ENCODE data around the gene CACNA2D2. TPM values are rescaled to one million over a fixed set of nuclear protein-coding genes. Genes with fewer than 3 reads are reported as not detected.

CACNA2D2 gene
- total and polyA plus RNA-seq, 5 donors from 2014 or later: 0.24 to 1.2 (median 0.29) TPM

GRCh38 chr3:50410185-50410584, 93.2 kb downstream of the CACNA2D2 start:
- Histone ChIP-seq H3K27me3 (ENCODE audit: control insufficient read depth, insufficient read depth, low read length) (no peaks in the 10 kb centered on the region), H3K4me1 (ENCODE audit: control insufficient read depth, insufficient read depth, low read length, poor library complexity, severe bottlenecking) (no peaks in the 10 kb centered on the region), H3K36me3 (ENCODE audit: control insufficient read depth, insufficient read depth, low read length) (no peaks in the 10 kb centered on the region), H3K27ac (ENCODE audit: insufficient read depth, low read length, poor library complexity, severe bottlenecking) (no peak overlapping the region), H3K4me3 (ENCODE audit: low read depth, low read length) (no peak overlapping the region), H3K9me3 (ENCODE audit: control insufficient read depth in 2 of 2, low read length in 2 of 2) (no peaks in the 10 kb centered on the region)
- no peak for DNase-seq
- Mint-ChIP-seq H3K36me3 (no peaks in the 10 kb centered on the region), H3K9me3 (no peaks in the 10 kb centered on the region), H3K4me3 (no peak overlapping the region), H3K27me3 (no peaks in the 10 kb centered on the region), H3K4me1 (peaks cover 0 to 2% (median 0%) of the 10 kb centered on the region in 4 donors), H3K27ac (no peak overlapping the region)
- ATAC-seq (ENCODE audit: low read depth in 2 of 2): no peak

- no peaks in the 10 kb centered on the region for H3K9me3 ChIP-seq (ENCODE audit: control insufficient read depth in 2 of 2, low read length in 2 of 2)
- no peak overlapping the region for H3K4me3 ChIP-seq (ENCODE audit: low read depth, low read length)
- H3K4me1 Mint-ChIP-seq: peaks cover 0 to 2% (median 0%) of the 10 kb centered on the region in 4 donors
- no peak overlapping the region for H3K27ac Mint-ChIP-seq
- no peak overlapping the region for H3K27ac ChIP-seq (ENCODE audit: insufficient read depth, low read length, poor library complexity, severe bottlenecking)
- no peaks in the 10 kb centered on the region for H3K9me3 Mint-ChIP-seq
- peaks cover 5% of the 10 kb centered on the region for H3K27me3 Mint-ChIP-seq
- no peak for ATAC-seq (ENCODE audit: low read depth in 2 of 2)
- no peaks in the 10 kb centered on the region for H3K4me1 ChIP-seq (ENCODE audit: control insufficient read depth, insufficient read depth, low read length, poor library complexity, severe bottlenecking)
- no peaks in the 10 kb centered on the region for H3K27me3 ChIP-seq (ENCODE audit: control insufficient read depth, insufficient read depth, low read length)
- DNase-seq: no peak
- H3K4me3 Mint-ChIP-seq: no peak overlapping the region
- no peaks in the 10 kb centered on the region for H3K36me3 Mint-ChIP-seq
- H3K36me3 ChIP-seq (ENCODE audit: control insufficient read depth, insufficient read depth, low read length): no peaks in the 10 kb centered on the region
Measured at GRCh38 chr3:50408443-50408944, 94.9 kb downstream of the CACNA2D2 start.

- no peak overlapping the region for H3K27ac Mint-ChIP-seq
- Histone ChIP-seq H3K27ac (ENCODE audit: insufficient read depth, low read length, poor library complexity, severe bottlenecking) (no peak overlapping the region), H3K27me3 (ENCODE audit: control insufficient read depth, insufficient read depth, low read length) (no peaks in the 10 kb centered on the region), H3K9me3 (ENCODE audit: control insufficient read depth in 2 of 2, low read length in 2 of 2) (no peaks in the 10 kb centered on the region), H3K4me1 (ENCODE audit: control insufficient read depth, insufficient read depth, low read length, poor library complexity, severe bottlenecking) (no peaks in the 10 kb centered on the region), H3K36me3 (ENCODE audit: control insufficient read depth, insufficient read depth, low read length) (no peaks in the 10 kb centered on the region), H3K4me3 (ENCODE audit: low read depth, low read length) (no peak overlapping the region)
- H3K4me3 Mint-ChIP-seq: no peak overlapping the region
- H3K36me3 Mint-ChIP-seq: no peaks in the 10 kb centered on the region
- peaks cover 0 to 2% (median 0%) of the 10 kb centered on the region in 4 donors for H3K4me1 Mint-ChIP-seq
- H3K9me3 Mint-ChIP-seq: no peaks in the 10 kb centered on the region
- H3K27me3 Mint-ChIP-seq: peaks cover 12% of the 10 kb centered on the region
- ATAC-seq (ENCODE audit: low read depth in 2 of 2): no peak
- no peak for DNase-seq
Measured at GRCh38 chr3:50406487-50406886, 96.9 kb downstream of the CACNA2D2 start.

- Mint-ChIP-seq H3K9me3 (no peaks in the 10 kb centered on the region), H3K4me1 (peaks cover 0 to 2% (median 0%) of the 10 kb centered on the region in 4 donors), H3K36me3 (no peaks in the 10 kb centered on the region), H3K27me3 (peaks cover 12% of the 10 kb centered on the region), H3K4me3 (no peak overlapping the region), H3K27ac (no peak overlapping the region)
- H3K27me3 ChIP-seq (ENCODE audit: control insufficient read depth, insufficient read depth, low read length): no peaks in the 10 kb centered on the region
- no peaks in the 10 kb centered on the region for H3K9me3 ChIP-seq (ENCODE audit: control insufficient read depth in 2 of 2, low read length in 2 of 2)
- DNase-seq (peak in 1 of 3 donors; percentile 17), ATAC-seq (ENCODE audit: low read depth in 2 of 2) (no peak)
- no peaks in the 10 kb centered on the region for H3K4me1 ChIP-seq (ENCODE audit: control insufficient read depth, insufficient read depth, low read length, poor library complexity, severe bottlenecking)
- H3K36me3 ChIP-seq (ENCODE audit: control insufficient read depth, insufficient read depth, low read length): no peaks in the 10 kb centered on the region
- no peak overlapping the region for H3K4me3 ChIP-seq (ENCODE audit: low read depth, low read length)
- H3K27ac ChIP-seq (ENCODE audit: insufficient read depth, low read length, poor library complexity, severe bottlenecking): no peak overlapping the region
Measured at GRCh38 chr3:50405249-50405648, 98.2 kb downstream of the CACNA2D2 start.

GRCh38 chr3:50401978-50402595, 101.3 kb downstream of the CACNA2D2 start:
- H3K4me3 ChIP-seq (ENCODE audit: low read depth, low read length): no peak overlapping the region
- no peak overlapping the region for H3K4me3 Mint-ChIP-seq
- no peak for ATAC-seq (ENCODE audit: low read depth in 2 of 2)
- H3K27ac Mint-ChIP-seq: no peak overlapping the region
- H3K9me3 Mint-ChIP-seq: no peaks in the 10 kb centered on the region
- H3K36me3 Mint-ChIP-seq: no peaks in the 10 kb centered on the region
- no peaks in the 10 kb centered on the region for H3K27me3 ChIP-seq (ENCODE audit: control insufficient read depth, insufficient read depth, low read length)
- no peak overlapping the region for H3K27ac ChIP-seq (ENCODE audit: insufficient read depth, low read length, poor library complexity, severe bottlenecking)
- no peaks in the 10 kb centered on the region for H3K36me3 ChIP-seq (ENCODE audit: control insufficient read depth, insufficient read depth, low read length)
- H3K27me3 Mint-ChIP-seq: peaks cover 12% of the 10 kb centered on the region
- no peaks in the 10 kb centered on the region for H3K4me1 ChIP-seq (ENCODE audit: control insufficient read depth, insufficient read depth, low read length, poor library complexity, severe bottlenecking)
- DNase-seq: no peak
- peaks cover 0 to 4% (median under 1%) of the 10 kb centered on the region in 4 donors for H3K4me1 Mint-ChIP-seq
- H3K9me3 ChIP-seq (ENCODE audit: control insufficient read depth in 2 of 2, low read length in 2 of 2): no peaks in the 10 kb centered on the region

- Histone ChIP-seq H3K9me3 (ENCODE audit: control insufficient read depth in 2 of 2, low read length in 2 of 2) (no peaks in the 10 kb centered on the region), H3K4me3 (ENCODE audit: low read depth, low read length) (no peak overlapping the region), H3K36me3 (ENCODE audit: control insufficient read depth, insufficient read depth, low read length) (no peaks in the 10 kb centered on the region), H3K4me1 (ENCODE audit: control insufficient read depth, insufficient read depth, low read length, poor library complexity, severe bottlenecking) (no peaks in the 10 kb centered on the region), H3K27me3 (ENCODE audit: control insufficient read depth, insufficient read depth, low read length) (no peaks in the 10 kb centered on the region), H3K27ac (ENCODE audit: insufficient read depth, low read length, poor library complexity, severe bottlenecking) (no peak overlapping the region)
- no peak for ATAC-seq (ENCODE audit: low read depth in 2 of 2)
- peak overlapping the region in 1 of 3 donors; percentile 88 for H3K27ac Mint-ChIP-seq
- H3K4me1 Mint-ChIP-seq: peaks cover 0 to 5% (median 0%) of the 10 kb centered on the region in 4 donors
- no peaks in the 10 kb centered on the region for H3K27me3 Mint-ChIP-seq
- DNase-seq: no peak
- no peaks in the 10 kb centered on the region for H3K36me3 Mint-ChIP-seq
- no peaks in the 10 kb centered on the region for H3K9me3 Mint-ChIP-seq
- no peak overlapping the region for H3K4me3 Mint-ChIP-seq
Measured at GRCh38 chr3:50396502-50396901, 106.9 kb downstream of the CACNA2D2 start.

GRCh38 chr3:50395070-50395860, 108.2 kb downstream of the CACNA2D2 start:
- Mint-ChIP-seq H3K27ac (no peak overlapping the region), H3K36me3 (no peaks in the 10 kb centered on the region), H3K9me3 (no peaks in the 10 kb centered on the region), H3K4me3 (peak overlapping the region in 1 of 4 donors; percentile 2), H3K4me1 (peaks cover 0 to 5% (median 0%) of the 10 kb centered on the region in 4 donors), H3K27me3 (no peaks in the 10 kb centered on the region)
- H3K36me3 ChIP-seq (ENCODE audit: control insufficient read depth, insufficient read depth, low read length): no peaks in the 10 kb centered on the region
- DNase-seq: no peak
- no peak for ATAC-seq (ENCODE audit: low read depth in 2 of 2)
- no peak overlapping the region for H3K4me3 ChIP-seq (ENCODE audit: low read depth, low read length)
- no peaks in the 10 kb centered on the region for H3K9me3 ChIP-seq (ENCODE audit: control insufficient read depth in 2 of 2, low read length in 2 of 2)
- H3K27me3 ChIP-seq (ENCODE audit: control insufficient read depth, insufficient read depth, low read length): no peaks in the 10 kb centered on the region
- no peaks in the 10 kb centered on the region for H3K4me1 ChIP-seq (ENCODE audit: control insufficient read depth, insufficient read depth, low read length, poor library complexity, severe bottlenecking)
- H3K27ac ChIP-seq (ENCODE audit: insufficient read depth, low read length, poor library complexity, severe bottlenecking): no peak overlapping the region
